SK-N-MC (cell line): Measurements from ENCODE around the gene PCGF3.

ENCODE experiments used
- EZH2 ChIP-seq: fragments of 200-600 bp; sonication (generic); IDR thresholded peaks from one replicate; pipeline ENCODE4 v1.6.1; 2017; ENCODE audit warnings: antibody characterized with exemption
- FOXP2 ChIP-seq: optimal IDR thresholded peaks from 2 replicates; pipeline ENCODE3; 2011; ENCODE audit warnings: mild to moderate bottlenecking, moderate library complexity; ENCODE audit not compliant: insufficient read depth; ENCODE audit errors: extremely low read length, control extremely low read depth
- POLR2AphosphoS5 ChIP-seq: IDR thresholded peaks from 2 replicates; pipeline ENCODE4 v1.6.1; 2012; ENCODE audit warnings: mild to moderate bottlenecking, low read depth, low read length, borderline replicate concordance

DNA sequence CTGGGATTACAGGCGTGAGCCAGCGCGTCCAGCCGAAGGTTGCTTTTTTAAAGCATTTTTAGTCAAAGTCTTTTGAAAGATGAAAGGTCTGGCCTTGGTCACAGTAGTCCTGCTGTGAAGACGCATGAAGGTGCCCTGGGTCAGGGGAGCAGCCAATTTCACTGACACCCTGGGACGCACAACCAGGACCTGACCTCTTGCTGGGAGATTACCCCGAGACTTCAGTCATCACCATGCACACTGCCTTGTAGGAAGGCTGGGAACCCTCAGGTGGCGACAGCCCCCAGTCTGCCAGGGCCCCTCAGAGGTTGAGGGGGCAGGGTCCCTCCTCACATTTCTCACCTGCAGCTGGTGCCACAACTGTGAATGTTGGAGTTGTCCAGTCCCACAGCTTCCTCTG, 67.1 kb downstream of the PCGF3 start:
- TF ChIP-seq EZH2: no peak
- no peak for TF ChIP-seq POLR2AphosphoS5
- no peak for TF ChIP-seq FOXP2
